Endothelial cell of umbilical vein (primary cell): Measurements from ENCODE around the gene ST6GALNAC3. TPM values are rescaled to one million over a fixed set of nuclear protein-coding genes. Genes with fewer than 3 reads are reported as not detected.

ENCODE experiments used
- BruUV-seq: library from RNA; stranded (reverse); fragments of 400-500 nt; replicated peaks from 2 replicates; lab custom pipeline; 2021; lab: Mats Ljungman, UMichigan
- CTCF ChIA-PET: fragments of 300-600, 350-600 bp; sonication (Branson Sonifier 250); formaldehyde crosslinking; loops from one replicate; lab custom pipeline; 2021; ENCODE audit warnings: antibody characterized with exemption, inconsistent platforms; lab: Charles Lee
- POLR2A ChIA-PET: fragments of 300-600, 350-600 bp; sonication (Branson Sonifier 250); formaldehyde crosslinking; loops from one replicate; lab custom pipeline; 2021; ENCODE audit warnings: antibody characterized with exemption, inconsistent platforms; lab: Charles Lee
- DNase-seq: peaks from one replicate; pipeline ENCODE4 v3.0.0-alpha.2; 2011; ENCODE audit warnings: low read depth, low spot score
- FAIRE-seq: peaks from 2 replicates; lab custom pipeline; 2011; peaks lifted over from hg19 to GRCh38; lab: Jason Lieb, UNC
- H2AFZ ChIP-seq: 2 replicates; pipeline ENCODE4 v1.6.0; 2012; ENCODE audit warnings: low read depth, low read length, control low read depth, inconsistent platforms
- H3K27ac ChIP-seq: 2 replicates; pipeline ENCODE4 v1.5.1; 2011; ENCODE audit warnings: low read depth, mild to moderate bottlenecking, control low read depth, low read length, moderate library complexity; ENCODE audit not compliant: insufficient read depth
- H3K27me3 ChIP-seq, 2 experiments: 2 replicates each; pipeline versions ENCODE4 v1.6.0 to v1.6.1; 2011; ENCODE audit warnings: low read length in 2 of 2, mixed read lengths in 1 of 2; ENCODE audit not compliant: control insufficient read depth in 2 of 2, insufficient read depth in 2 of 2
- H3K36me3 ChIP-seq, 2 experiments: 2 replicates in 1 of 2; 3 replicates in 1 of 2; pipeline ENCODE4 v1.5.1; 2011; ENCODE audit warnings: low read length in 2 of 2, mild to moderate bottlenecking in 1 of 2, moderate library complexity in 1 of 2; ENCODE audit not compliant: control insufficient read depth in 2 of 2, insufficient read depth in 2 of 2; ENCODE audit errors: extremely low read depth in 1 of 2
- H3K4me1 ChIP-seq: 3 replicates; pipeline ENCODE4 v1.5.1; 2011; ENCODE audit warnings: mild to moderate bottlenecking, low read length; ENCODE audit not compliant: control insufficient read depth, insufficient read depth; ENCODE audit errors: extremely low read depth
- H3K4me2 ChIP-seq: 2 replicates; pipeline ENCODE4 v1.6.1; 2011; ENCODE audit warnings: low read length, control low read depth, mixed read lengths; ENCODE audit not compliant: insufficient read depth
- H3K4me3 ChIP-seq, 3 experiments: fragments of 200-600 bp in 1 of 3; sonication (generic), shearing (Covaris generic) in 1 of 3; replicated peaks in 1 of 3; 2 replicates each; pipeline ENCODE4 v1.5.1; 2011 to 2016; ENCODE audit warnings: control low read depth in 3 of 3, low read length in 3 of 3, mild to moderate bottlenecking in 2 of 3, inconsistent platforms in 1 of 3, low read depth in 1 of 3, moderate library complexity in 1 of 3; ENCODE audit not compliant: insufficient read depth in 1 of 3
- H3K79me2 ChIP-seq: 2 replicates; pipeline ENCODE4 v1.6.0; 2012; ENCODE audit warnings: low read length, inconsistent platforms; ENCODE audit not compliant: control insufficient read depth, insufficient read depth
- H3K9ac ChIP-seq: replicated peaks from 2 replicates; pipeline ENCODE3; 2011; ENCODE audit warnings: low read length, control low read depth; ENCODE audit not compliant: insufficient read depth; ENCODE audit errors: extremely low read depth
- H3K9me1 ChIP-seq: replicated peaks from 3 replicates; pipeline ENCODE4 v1.6.0; 2011; ENCODE audit warnings: mild to moderate bottlenecking, low read length; ENCODE audit not compliant: control insufficient read depth, insufficient read depth; ENCODE audit errors: extremely low read depth
- H3K9me3 ChIP-seq: replicated peaks from 2 replicates; pipeline ENCODE4 v1.5.1; 2012; ENCODE audit warnings: low read length, inconsistent platforms; ENCODE audit not compliant: control insufficient read depth, insufficient read depth
- H4K20me1 ChIP-seq: replicated peaks from 2 replicates; pipeline ENCODE3; 2011; ENCODE audit warnings: mild to moderate bottlenecking, low read length; ENCODE audit not compliant: control insufficient read depth, insufficient read depth; ENCODE audit errors: extremely low read depth
- CTCF ChIP-seq, 2 donors: IDR thresholded peaks; 1 replicate in 1 of 2; 2 replicates in 1 of 2; pipeline ENCODE4 v1.5.1; 2011; ENCODE audit warnings: low read length in 2 of 2, mild to moderate bottlenecking in 2 of 2, moderate library complexity in 2 of 2, control low read depth in 1 of 2, inconsistent platforms in 1 of 2, low read depth in 1 of 2; ENCODE audit not compliant: insufficient read depth in 1 of 2; ENCODE audit errors: extremely low read depth in 1 of 2
- FOS ChIP-seq: IDR thresholded peaks from 2 replicates; pipeline ENCODE4 v1.6.1; 2011; ENCODE audit warnings: mild to moderate bottlenecking, low read length, moderate library complexity, borderline replicate concordance; ENCODE audit not compliant: insufficient read depth
- GATA2 ChIP-seq: IDR thresholded peaks from 2 replicates; pipeline ENCODE4 v1.7.0; 2011; ENCODE audit warnings: low read depth, mild to moderate bottlenecking, moderate library complexity, mixed read lengths, low read length; ENCODE audit not compliant: insufficient read length, insufficient read depth
- MAX ChIP-seq: IDR thresholded peaks from 2 replicates; pipeline ENCODE4 v1.6.1; 2011; ENCODE audit not compliant: insufficient read depth, insufficient read length
- MYC ChIP-seq: IDR thresholded peaks from one replicate; pipeline ENCODE4 v1.6.1; 2011; ENCODE audit warnings: mild to moderate bottlenecking, low read depth, low read length
- POLR2AphosphoS5 ChIP-seq: IDR thresholded peaks from 2 replicates; pipeline ENCODE4 v1.6.1; 2012; ENCODE audit warnings: low read depth, mild to moderate bottlenecking, control low read depth, low read length, moderate library complexity; ENCODE audit not compliant: insufficient read depth
- dilution Hi-C: fragments of 300-500 bp; cut with MboI; formaldehyde crosslinking; loops from one replicate; pipeline ENCODE4 v1.15.0; 2019; ENCODE audit warnings: low sequenced_read_pairs; ENCODE audit not compliant: extremely low pct_ligation_motif_present
- intact Hi-C: fragments of 100-400 bp; cut with micrococcal nuclease; formaldehyde crosslinking; loops from one replicate; pipeline ENCODE4 v1.10.0; 2022
- polyA plus RNA-seq, 4 experiments: library from polyadenylated mRNA; depleted of rRNA in 3 of 4; stranded (reverse) in 3 of 4; unstranded in 1 of 4; fragments of >200 nt; gene quantifications; 2 replicates each; pipeline versions ENCODE4 v1.2.1 to v1.2.3, GENCODE V29; 2011 to 2012; ENCODE audit warnings: missing spikeins in 1 of 4
- total RNA-seq: library from RNA; stranded (reverse); gene quantifications from 2 replicates; pipeline ENCODE4 v1.2.3, GENCODE V29; 2021

Gene ST6GALNAC3
- total and polyA plus RNA-seq, 2 donors (not counting 3 experiments of a cell fraction or from before 2014, with no cell fraction given): 7.6 to 48.3 TPM

- no peak overlapping the region for H3K9ac ChIP-seq
- H3K79me2 ChIP-seq: no peaks in the 10 kb centered on the region
- H3K27me3 ChIP-seq: no peaks in the 10 kb centered on the region
- no TSS peak for BruUV-seq
- intact Hi-C loops: no loop called here
- TF ChIP-seq POLR2AphosphoS5: no peak
- no peak for TF ChIP-seq CTCF (IDR thresholded peaks at IDR 0.05; ENCODE audit: extremely low read depth in 1 of 2, insufficient read depth in 1 of 2, low read depth in 1 of 2, low read length in 2 of 2)
- no peak for TF ChIP-seq MYC
- no peak for TF ChIP-seq GATA2
- TF ChIP-seq FOS: no peak
- TF ChIP-seq MAX: no peak
- ChIA-PET CTCF (no interaction called here), POLR2A (no interaction called here)
- H4K20me1 ChIP-seq: no peaks in the 10 kb centered on the region
- FAIRE-seq (no peak), DNase-seq (no peak)
- dilution Hi-C loops: no loop called here
- no peaks in the 10 kb centered on the region for H3K4me1 ChIP-seq
- H3K27ac ChIP-seq: no peak overlapping the region
- no peaks in the 10 kb centered on the region for H3K9me3 ChIP-seq
- H3K9me1 ChIP-seq: no peaks in the 10 kb centered on the region
- no peak overlapping the region for H2AFZ ChIP-seq
- no peaks in the 10 kb centered on the region for H3K36me3 ChIP-seq
- H3K4me3 ChIP-seq: no peak overlapping the region
- H3K4me2 ChIP-seq: no peak overlapping the region
Observed at GRCh38 chr1:76595024-76595423, 520.5 kb downstream of the ST6GALNAC3 start.
